ENCODE results near the gene ABCA1.
A peak's percentile ranks its signal among the peaks of the same experiment; 100 is the strongest.
"Not testable (repeated sequence)": the region's sequence is repeated elsewhere in the genome, so short reads cannot be mapped to it uniquely, and the experiment has no call there.

The ABCA1 gene

GRCh38 chr9:104923289-104923688, 4.7 kb downstream of the ABCA1 start:
- DNase-seq (ENCODE audit: low read depth) = peak; percentile 71
- H3K4me3 ChIP-seq (ENCODE audit: low read length) = no peak overlapping the region
- TF ChIP-seq CTCF (conservative IDR thresholded peaks at IDR 0.05; ENCODE audit: low read length) = no peak

GRCh38 chr9:104922748-104923147, 5.2 kb downstream of the ABCA1 start:
- H3K4me3 ChIP-seq (ENCODE audit: low read length); DNase-seq (ENCODE audit: low read depth): not testable (repeated sequence)

GRCh38 chr9:104921067-104921741, 6.8 kb downstream of the ABCA1 start:
- no peak overlapping the region for H3K4me3 ChIP-seq (ENCODE audit: low read length)
- no peak for TF ChIP-seq CTCF (conservative IDR thresholded peaks at IDR 0.05; ENCODE audit: low read length)
- no peak for DNase-seq (ENCODE audit: low read depth)

- H3K4me3 ChIP-seq (ENCODE audit: low read length) = no peak overlapping the region
- no peak for TF ChIP-seq CTCF (conservative IDR thresholded peaks at IDR 0.05; ENCODE audit: low read length)
- no peak for DNase-seq (ENCODE audit: low read depth)
Observed at GRCh38 chr9:104915753-104916152, 12.2 kb downstream of the ABCA1 start.

- H3K4me3 ChIP-seq (ENCODE audit: low read length) = no peak overlapping the region
- no peak for DNase-seq (ENCODE audit: low read depth)
- TF ChIP-seq CTCF (conservative IDR thresholded peaks at IDR 0.05; ENCODE audit: low read length) = no peak
Observed at GRCh38 chr9:104915049-104915448, 12.9 kb downstream of the ABCA1 start.

- DNase-seq (ENCODE audit: low read depth) = no peak
- TF ChIP-seq CTCF (conservative IDR thresholded peaks at IDR 0.05; ENCODE audit: low read length) = no peak
- no peak overlapping the region for H3K4me3 ChIP-seq (ENCODE audit: low read length)
Observed at GRCh38 chr9:104914466-104914865, 13.5 kb downstream of the ABCA1 start.

GRCh38 chr9:104912606-104913005, 15.3 kb downstream of the ABCA1 start:
- H3K4me3 ChIP-seq (ENCODE audit: low read length) = no peak overlapping the region
- no peak for TF ChIP-seq CTCF (conservative IDR thresholded peaks at IDR 0.05; ENCODE audit: low read length)
- DNase-seq (ENCODE audit: low read depth) = no peak

Measured in AG10803 (cell line).